PC-3 (cell line): ENCODE measurements around the gene EFCC1.

Experiments
- EZH2 ChIP-seq: fragments of 300-600 bp; sonication (generic); IDR thresholded peaks from one replicate; pipeline ENCODE4 v1.6.1; 2017; ENCODE audit warnings: antibody characterized with exemption, mild to moderate bottlenecking, low read length; ENCODE audit not compliant: unreplicated experiment
- TF ChIP-seq, protein P1 (sequence below): fragments of 300-600 bp; sonication (generic); conservative IDR thresholded peaks from 2 replicates; pipeline ENCODE4 v1.5.1; 2017; ENCODE audit warnings: antibody characterized with exemption, low read depth, mild to moderate bottlenecking, low read length

- TF ChIP-seq, protein P1, sequence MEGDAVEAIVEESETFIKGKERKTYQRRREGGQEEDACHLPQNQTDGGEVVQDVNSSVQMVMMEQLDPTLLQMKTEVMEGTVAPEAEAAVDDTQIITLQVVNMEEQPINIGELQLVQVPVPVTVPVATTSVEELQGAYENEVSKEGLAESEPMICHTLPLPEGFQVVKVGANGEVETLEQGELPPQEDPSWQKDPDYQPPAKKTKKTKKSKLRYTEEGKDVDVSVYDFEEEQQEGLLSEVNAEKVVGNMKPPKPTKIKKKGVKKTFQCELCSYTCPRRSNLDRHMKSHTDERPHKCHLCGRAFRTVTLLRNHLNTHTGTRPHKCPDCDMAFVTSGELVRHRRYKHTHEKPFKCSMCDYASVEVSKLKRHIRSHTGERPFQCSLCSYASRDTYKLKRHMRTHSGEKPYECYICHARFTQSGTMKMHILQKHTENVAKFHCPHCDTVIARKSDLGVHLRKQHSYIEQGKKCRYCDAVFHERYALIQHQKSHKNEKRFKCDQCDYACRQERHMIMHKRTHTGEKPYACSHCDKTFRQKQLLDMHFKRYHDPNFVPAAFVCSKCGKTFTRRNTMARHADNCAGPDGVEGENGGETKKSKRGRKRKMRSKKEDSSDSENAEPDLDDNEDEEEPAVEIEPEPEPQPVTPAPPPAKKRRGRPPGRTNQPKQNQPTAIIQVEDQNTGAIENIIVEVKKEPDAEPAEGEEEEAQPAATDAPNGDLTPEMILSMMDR, result no peak
- no peak for TF ChIP-seq EZH2
Observed at GRCh38 chr3:129033633-129034321, 32.7 kb downstream of the EFCC1 start.
